LoVo (cell line): ENCODE results near the gene ANXA10.
"Not testable (repeated sequence)": the region's sequence is repeated elsewhere in the genome, so short reads cannot be mapped to it uniquely, and the experiment has no call there.

Experiments used
- DNase-seq: peaks from one replicate; pipeline ENCODE4 v3.0.0-alpha.2; 2016; ENCODE audit warnings: low spot score

ANXA10 gene

GRCh38 chr4:168162604-168163003 lies 70.3 kb downstream of the ANXA10 start:
- DNase-seq: no peak

DNA sequence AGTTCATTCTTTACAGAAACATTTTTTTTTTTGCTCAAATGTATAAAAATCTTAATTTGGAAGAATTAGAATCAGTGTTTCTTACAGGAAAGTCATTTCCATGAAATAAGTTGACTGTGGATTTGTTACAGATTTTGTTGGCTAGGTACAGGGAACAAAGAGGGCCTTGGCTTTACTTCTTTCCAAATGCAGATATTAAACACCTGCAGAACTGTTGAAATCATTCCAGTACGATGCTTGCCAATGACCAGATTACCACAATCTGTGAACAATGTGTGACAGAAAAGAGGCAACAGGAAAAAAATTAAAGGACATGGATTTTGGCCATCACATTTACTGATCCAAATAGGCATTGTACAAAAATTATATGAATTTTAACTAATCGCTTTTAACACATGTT lies 70.8 kb downstream of the ANXA10 start:
- no peak for DNase-seq

GRCh38 chr4:168164045-168164444 lies 71.7 kb downstream of the ANXA10 start:
- DNase-seq: no peak

DNA sequence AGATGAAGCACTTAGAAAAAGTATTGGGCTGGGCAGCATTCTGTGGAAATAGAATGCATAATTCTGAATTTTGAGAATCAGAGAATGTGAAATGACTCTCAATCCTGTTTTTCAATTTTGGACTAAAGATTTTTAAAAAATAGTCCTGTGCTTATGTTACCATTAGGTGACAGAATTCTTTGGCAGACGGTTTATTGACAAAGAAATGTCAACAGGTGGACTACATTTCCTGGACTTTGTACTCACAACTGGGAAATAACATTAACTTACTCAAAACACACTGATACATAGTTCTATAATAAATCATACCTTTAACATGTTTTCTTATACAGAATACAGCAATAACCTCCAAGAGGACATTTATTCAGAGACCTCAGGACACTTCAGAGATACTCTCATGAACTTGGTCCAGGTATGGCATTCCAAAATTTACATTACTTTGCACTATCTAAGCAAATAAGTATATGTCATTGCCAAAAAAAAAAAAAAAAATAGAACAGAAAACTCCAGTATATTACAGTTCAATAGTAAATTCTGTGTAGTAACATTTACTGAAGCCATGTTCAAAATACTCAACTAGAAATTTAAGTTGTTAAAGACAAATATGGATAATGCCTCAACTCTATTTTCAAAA lies 72.7 kb downstream of the ANXA10 start:
- peak; percentile 41 for DNase-seq

GRCh38 chr4:168167714-168168284 lies 75.5 kb downstream of the ANXA10 start:
- DNase-seq: no peak

DNA sequence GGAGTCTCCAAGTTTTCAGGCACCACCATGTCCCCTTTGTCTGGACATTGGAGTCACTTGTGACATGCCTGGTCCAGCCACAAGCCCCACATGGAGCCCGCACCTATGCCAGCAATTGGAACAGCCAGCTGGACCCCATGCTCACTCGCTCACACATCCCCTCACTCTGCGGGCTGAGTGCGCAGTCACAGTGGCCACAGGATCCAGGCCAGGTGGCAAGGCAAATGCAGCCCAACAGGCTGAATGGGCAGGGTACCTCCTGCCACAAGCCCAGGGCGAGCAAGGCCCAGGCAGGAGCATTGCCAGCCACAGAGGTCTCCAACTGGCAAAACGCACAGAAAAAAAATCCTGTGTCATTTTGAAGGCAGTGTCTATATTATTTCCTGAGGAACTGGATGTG lies 82.0 kb downstream of the ANXA10 start:
- no peak for DNase-seq

- DNase-seq: no peak
Observed at GRCh38 chr4:168177546-168178149, 85.3 kb downstream of the ANXA10 start.

GRCh38 chr4:168183717-168184571 lies 91.6 kb downstream of the ANXA10 start:
- peak; percentile 15 for DNase-seq

GRCh38 chr4:168188754-168189153 lies 96.4 kb downstream of the ANXA10 start:
- no peak for DNase-seq

DNA sequence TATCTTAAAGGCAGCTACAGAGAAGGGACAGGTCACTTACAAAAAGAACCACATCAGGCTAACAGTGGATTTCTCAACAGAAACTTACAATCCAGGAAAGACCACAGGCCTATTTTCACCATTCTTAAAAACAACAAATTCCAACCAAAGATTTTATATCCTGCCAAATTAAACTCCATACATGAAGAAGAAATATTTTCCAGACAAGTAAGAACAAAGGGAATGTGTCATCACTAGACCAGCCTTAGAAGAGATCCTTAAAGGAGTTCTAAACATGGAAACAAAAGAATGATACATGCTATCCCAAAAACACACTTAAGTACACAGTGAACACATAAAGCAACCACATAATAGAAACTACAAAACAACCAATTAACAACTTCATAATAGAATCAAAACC lies 105.6 kb downstream of the ANXA10 start:
- no peak for DNase-seq

DNA sequence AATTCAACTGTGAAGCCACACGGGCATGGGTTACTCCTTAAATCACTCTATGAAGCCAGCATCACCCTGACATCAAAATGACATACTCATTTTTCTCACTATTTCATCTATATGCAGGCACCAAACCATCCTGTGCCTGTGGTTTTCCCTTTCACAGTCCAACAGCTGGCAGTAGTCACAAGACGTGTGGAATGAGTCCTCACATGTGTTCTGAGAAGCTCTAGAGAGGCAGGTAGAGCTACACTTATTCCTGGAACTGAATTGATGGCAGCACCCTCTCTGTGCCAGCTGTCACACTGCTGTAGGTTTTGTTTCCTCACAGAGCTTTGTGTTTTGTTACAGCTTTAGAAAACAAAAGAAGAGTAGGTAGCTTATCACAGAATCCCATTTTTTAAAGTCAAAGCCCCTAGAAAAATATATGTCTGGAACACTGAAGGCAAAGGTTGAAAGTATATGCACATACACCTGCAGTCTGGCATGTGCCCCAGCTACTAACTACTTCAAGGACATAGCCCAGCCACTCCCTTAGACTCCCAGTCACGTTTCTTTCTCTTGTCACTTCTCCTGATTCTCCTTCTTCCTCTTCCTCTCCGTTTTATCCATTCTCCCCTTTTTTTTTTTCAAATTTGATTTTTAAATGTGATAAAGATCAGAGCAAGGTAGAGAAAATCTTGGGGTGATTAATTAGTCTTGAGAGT lies 107.1 kb downstream of the ANXA10 start:
- no peak for DNase-seq

- DNase-seq: peak; percentile 9
Observed at GRCh38 chr4:168200685-168201084, 108.3 kb downstream of the ANXA10 start.

GRCh38 chr4:168203233-168203911 lies 111.0 kb downstream of the ANXA10 start:
- no peak for DNase-seq

- DNase-seq: peak; percentile 15
Observed at GRCh38 chr4:168208957-168209614, 116.7 kb downstream of the ANXA10 start.

DNA sequence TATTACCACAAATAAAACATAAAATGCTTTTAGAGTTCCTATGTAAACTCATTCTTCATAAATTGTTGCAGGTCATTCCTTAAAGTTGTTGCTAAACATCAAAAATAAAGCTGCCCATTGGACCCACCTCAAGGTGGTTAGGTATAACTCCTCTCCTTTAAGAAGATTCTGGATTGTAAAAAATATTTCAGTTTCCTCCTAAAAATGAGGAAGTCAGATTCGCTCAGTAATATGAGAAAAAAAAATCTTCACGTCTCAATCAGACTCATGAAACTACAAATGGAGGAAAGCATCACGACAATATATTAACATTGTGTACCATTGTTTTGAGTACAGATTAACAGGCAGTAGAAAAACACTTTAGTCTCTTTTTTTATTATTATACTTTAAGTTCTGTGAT lies 120.3 kb downstream of the ANXA10 start:
- DNase-seq: no peak

DNA sequence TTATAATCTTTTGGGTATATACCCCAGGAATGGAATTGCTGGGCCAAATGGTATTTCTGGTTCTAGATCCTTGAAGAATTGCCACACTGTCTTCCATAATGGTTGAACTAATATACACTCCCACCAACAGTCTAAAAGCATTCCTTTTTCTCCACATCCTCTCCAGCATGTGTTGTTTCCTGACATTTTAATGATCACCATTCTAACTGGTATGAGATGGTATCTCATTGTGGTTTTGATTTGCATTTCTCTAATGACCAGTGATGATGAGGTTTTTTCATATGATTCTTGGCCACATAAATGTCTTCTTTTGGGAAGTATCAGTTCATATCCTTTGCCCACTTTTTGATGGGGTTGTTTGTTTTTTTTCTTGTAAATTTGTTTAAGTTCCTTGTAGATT lies 121.2 kb downstream of the ANXA10 start:
- not testable (repeated sequence) for DNase-seq

DNA sequence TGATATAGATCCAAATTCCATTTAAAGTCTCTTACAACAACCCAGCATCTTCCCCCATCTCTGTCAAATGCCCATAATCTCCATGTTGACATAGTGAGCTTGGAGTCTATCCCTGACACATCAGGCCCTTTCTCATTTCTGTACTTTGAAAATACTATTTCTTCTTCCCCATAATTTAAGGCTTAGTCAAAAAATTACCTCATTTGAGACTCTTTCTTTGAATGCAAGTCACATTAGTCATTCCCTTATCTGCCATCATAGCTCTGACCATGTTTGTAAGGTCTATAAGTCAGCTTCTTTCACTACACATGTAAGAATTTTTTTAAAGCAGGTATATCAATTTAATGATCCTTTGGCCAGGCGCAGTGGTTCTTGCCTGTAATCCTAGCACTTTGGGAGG lies 126.3 kb downstream of the ANXA10 start:
- no peak for DNase-seq

- DNase-seq: no peak
Observed at GRCh38 chr4:168220893-168221292, 128.6 kb downstream of the ANXA10 start.

DNA sequence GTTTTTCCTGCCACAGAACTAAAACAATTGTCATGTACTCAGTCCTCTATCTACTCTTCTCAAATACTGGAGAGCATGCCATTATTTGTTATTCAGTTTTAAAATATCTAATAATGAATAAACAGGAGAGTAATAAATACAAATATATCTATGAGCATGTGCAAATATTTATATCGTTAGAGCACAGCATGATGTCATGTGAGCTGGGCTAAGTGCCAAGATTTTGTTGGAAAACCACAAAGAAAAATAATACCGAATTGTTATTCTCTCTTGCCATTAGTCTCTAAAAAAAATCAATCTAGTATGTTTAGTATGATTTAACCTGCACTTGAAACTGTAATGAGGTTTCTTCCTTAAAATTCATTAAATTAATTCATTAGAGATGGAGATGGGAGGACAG lies 129.0 kb downstream of the ANXA10 start:
- peak; percentile 10 for DNase-seq
